ENCODE measurements around the gene FOXD2. TPM values are rescaled to one million over a fixed set of nuclear protein-coding genes. Genes with fewer than 3 reads are reported as not detected.

The FOXD2 gene
- 0.10 and 0.20 TPM in 2 replicates for total RNA-seq

DNA sequence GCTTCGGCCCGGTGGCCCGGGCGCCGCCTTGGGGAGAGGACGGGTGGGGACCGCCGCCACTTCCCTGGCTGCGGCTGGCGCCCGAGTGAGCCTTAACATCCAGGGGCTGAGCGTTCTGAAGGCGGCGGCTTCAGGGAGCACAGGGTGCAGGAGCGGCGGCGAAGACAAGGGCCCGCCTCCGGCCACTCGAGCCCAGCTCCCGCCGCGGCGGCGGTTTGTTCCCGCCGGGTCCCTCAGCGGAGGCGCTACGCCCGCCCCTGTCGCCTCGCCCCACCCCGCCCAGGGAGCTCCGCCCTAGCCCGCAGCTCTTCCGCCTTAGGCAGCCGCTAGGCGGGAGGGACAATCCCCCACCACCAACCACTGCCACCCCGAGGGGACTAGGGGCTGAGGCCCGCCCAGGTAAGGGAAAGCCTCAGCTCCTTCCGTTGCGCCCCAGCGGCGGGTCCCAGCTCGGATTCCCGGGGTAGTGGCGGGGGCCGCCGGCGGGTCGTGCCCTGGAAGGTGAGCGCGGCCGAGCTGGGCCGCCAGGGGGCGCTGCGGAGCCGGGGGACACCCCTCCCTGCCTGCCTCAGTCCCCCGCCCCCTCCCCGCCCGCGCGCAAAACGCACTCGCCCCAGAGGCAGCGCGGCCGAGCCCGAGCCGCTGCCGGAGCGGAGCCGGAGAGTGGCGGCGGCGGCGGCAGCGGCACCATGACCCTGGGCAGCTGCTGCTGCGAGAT is at the start of gene FOXD2:
TSS of gene FOXD2 (plus strand) at position 598 of the 718 bp plus-strand sequence. CDS start at position 690, 92 bp downstream.

DNA sequence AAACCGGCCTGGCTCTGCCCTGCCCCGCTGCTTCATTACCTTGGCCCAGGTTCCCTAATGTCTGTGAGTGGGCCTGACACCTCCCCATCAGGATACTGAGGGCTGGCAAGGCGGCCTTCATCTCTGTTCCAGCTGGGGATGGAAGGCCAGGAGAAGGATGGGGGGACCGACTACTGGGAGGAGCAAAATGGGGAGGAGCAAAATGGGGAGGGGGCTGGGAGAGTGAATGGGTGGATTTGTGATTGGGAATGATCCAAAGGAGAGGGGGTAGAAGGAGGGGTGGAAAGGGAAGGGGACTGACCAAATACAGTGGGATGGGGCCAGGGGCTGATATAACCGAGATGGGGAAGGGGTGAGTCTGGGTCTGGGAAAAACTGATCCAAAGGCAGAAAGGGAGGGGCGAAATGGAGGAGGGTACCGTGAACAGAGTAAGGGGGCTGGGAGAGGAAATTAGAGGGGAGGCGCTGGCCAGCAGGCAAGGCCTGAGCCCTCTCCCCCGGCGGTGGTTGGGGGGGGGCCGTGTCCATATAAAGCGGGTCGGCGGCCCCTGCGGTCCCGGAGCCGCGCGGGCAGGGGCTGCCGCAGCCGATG is 22.0 kb upstream of the FOXD2 start, which contains the start of gene FOXE3:
TSS of gene FOXE3 (plus strand) at position 558 of the 591 bp plus-strand sequence. CDS start at position 589, 31 bp downstream.

Other genes with a start within 250 kb of the FOXD2 start
- gene PDZK1IP1, start 248.0 kb upstream of the FOXD2 start, total RNA-seq: 0.26 and 2.0 TPM in 2 replicates
- 0.07 and 0.91 TPM in 2 replicates for gene TAL1, start 205.8 kb upstream of the FOXD2 start, total RNA-seq
- 1.9 and 4.0 TPM in 2 replicates for gene STIL, start 123.9 kb upstream of the FOXD2 start, total RNA-seq
- 120 and 143 TPM in 2 replicates for gene CMPK1, start 104.3 kb upstream of the FOXD2 start, total RNA-seq
- not detected in 2 replicates for gene FOXE3, start 21.8 kb upstream of the FOXD2 start, total RNA-seq